Calu3 (cell line): Measurements from ENCODE around the gene DPYD. TPM values are rescaled to one million over a fixed set of nuclear protein-coding genes. Genes with fewer than 3 reads are reported as not detected.

Experiments used
- BruUV-seq: library from RNA; stranded (reverse); fragments of 400-500 nt; replicated peaks from 2 replicates; lab custom pipeline; 2021; lab: Mats Ljungman, UMichigan
- CTCF ChIA-PET: fragments of 300-600 bp; sonication (Branson Sonifier 250); formaldehyde crosslinking; loops from one replicate; lab custom pipeline; 2022; ENCODE audit warnings: antibody characterized with exemption; lab: Charles Lee
- DNase-seq: peaks from one replicate; pipeline ENCODE4 v3.0.0; 2022
- H3K27ac Mint-ChIP-seq: one replicate; pipeline ENCODE4 v1.8.0; 2022; ENCODE audit warnings: mixed read lengths; ENCODE audit not compliant: unreplicated experiment
- H3K27me3 Mint-ChIP-seq: one replicate; pipeline ENCODE4 v1.8.0; 2022; ENCODE audit warnings: mixed read lengths; ENCODE audit not compliant: unreplicated experiment
- H3K36me3 Mint-ChIP-seq: one replicate; pipeline ENCODE4 v1.8.0; 2022; ENCODE audit warnings: mild to moderate bottlenecking, moderate library complexity, mixed read lengths; ENCODE audit not compliant: insufficient read depth, unreplicated experiment
- H3K4me1 Mint-ChIP-seq: one replicate; pipeline ENCODE4 v1.8.0; 2022; ENCODE audit warnings: mild to moderate bottlenecking, low read depth, mixed read lengths; ENCODE audit not compliant: unreplicated experiment
- H3K4me3 Mint-ChIP-seq: one replicate; pipeline ENCODE4 v1.8.0; 2022; ENCODE audit warnings: mild to moderate bottlenecking, low read depth, moderate library complexity, mixed read lengths; ENCODE audit not compliant: unreplicated experiment
- H3K9me3 Mint-ChIP-seq: one replicate; pipeline ENCODE4 v1.8.0; 2022; ENCODE audit warnings: low read depth, mixed read lengths; ENCODE audit not compliant: unreplicated experiment
- intact Hi-C: fragments of 100-400 bp; cut with micrococcal nuclease; formaldehyde crosslinking; loops from one replicate; pipeline ENCODE4 v1.10.0; 2022; ENCODE audit not compliant: unreplicated experiment
- total RNA-seq: library from RNA; stranded (reverse); gene quantifications from 2 replicates; pipeline ENCODE4 v1.2.3, GENCODE V29; 2022
- TF ChIP-seq, protein P1 (sequence below): fragments of 200-600 bp; IDR thresholded peaks from one replicate; pipeline ENCODE4 v1.8.0; 2022; ENCODE audit warnings: antibody characterized with exemption; ENCODE audit not compliant: unreplicated experiment

Gene DPYD
- total RNA-seq, 1 experiment from 2014 or later = 15.6 TPM

DNA sequence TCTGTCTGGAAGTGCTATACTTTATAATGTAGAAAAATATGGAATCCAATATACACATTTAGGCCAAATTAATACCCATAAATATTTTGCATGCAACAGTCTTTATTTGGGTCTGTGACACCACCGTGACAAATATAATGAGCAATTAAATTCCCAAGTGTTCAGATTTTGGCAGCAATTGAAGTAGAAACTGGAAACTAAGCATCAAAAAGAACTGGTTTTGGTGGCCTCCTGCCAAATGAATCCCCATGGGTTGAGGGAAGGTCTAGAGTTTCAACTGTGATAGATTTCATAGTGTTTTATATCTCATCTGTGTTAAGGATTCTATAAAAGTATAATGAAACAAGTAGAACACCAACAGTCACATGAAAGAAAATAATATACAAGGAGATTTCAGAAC is 88.4 kb downstream of the DPYD start:
- intact Hi-C loops = no loop called here
- Mint-ChIP-seq H3K4me3 (no peak overlapping the region), H3K36me3 (no peaks in the 10 kb centered on the region), H3K4me1 (no peaks in the 10 kb centered on the region), H3K9me3 (no peaks in the 10 kb centered on the region), H3K27ac (no peak overlapping the region), H3K27me3 (no peaks in the 10 kb centered on the region)
- CTCF ChIA-PET = no interaction called here
- BruUV-seq = no TSS peak
- TF ChIP-seq, protein P1, sequence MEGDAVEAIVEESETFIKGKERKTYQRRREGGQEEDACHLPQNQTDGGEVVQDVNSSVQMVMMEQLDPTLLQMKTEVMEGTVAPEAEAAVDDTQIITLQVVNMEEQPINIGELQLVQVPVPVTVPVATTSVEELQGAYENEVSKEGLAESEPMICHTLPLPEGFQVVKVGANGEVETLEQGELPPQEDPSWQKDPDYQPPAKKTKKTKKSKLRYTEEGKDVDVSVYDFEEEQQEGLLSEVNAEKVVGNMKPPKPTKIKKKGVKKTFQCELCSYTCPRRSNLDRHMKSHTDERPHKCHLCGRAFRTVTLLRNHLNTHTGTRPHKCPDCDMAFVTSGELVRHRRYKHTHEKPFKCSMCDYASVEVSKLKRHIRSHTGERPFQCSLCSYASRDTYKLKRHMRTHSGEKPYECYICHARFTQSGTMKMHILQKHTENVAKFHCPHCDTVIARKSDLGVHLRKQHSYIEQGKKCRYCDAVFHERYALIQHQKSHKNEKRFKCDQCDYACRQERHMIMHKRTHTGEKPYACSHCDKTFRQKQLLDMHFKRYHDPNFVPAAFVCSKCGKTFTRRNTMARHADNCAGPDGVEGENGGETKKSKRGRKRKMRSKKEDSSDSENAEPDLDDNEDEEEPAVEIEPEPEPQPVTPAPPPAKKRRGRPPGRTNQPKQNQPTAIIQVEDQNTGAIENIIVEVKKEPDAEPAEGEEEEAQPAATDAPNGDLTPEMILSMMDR = no peak
- DNase-seq = no peak

DNA sequence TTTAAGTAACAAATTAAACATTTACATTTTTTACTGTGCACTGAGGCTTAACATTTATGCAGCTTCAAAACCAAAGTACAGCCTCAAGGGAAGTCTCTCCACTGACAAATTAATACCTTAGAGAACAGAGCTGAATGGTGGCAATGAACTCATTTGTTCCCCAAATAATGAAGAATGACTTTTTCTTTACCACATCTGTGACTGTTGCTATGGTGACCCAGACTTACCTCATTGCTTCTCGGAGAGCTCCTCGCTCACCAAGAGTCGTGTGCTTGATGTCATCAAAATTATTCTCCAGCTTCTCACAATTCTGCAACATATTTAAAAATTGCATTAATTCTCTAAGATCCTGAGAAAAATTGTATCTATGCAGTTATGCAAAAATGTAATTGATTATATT is 92.9 kb downstream of the DPYD start:
- H3K36me3 Mint-ChIP-seq = no peaks in the 10 kb centered on the region
- H3K4me1 Mint-ChIP-seq = no peaks in the 10 kb centered on the region
- H3K9me3 Mint-ChIP-seq = no peaks in the 10 kb centered on the region
- no TSS peak for BruUV-seq
- no peak overlapping the region for H3K27ac Mint-ChIP-seq
- no peak overlapping the region for H3K4me3 Mint-ChIP-seq
- CTCF ChIA-PET = no interaction called here
- no peak for DNase-seq
- intact Hi-C loops = no loop called here
- no peaks in the 10 kb centered on the region for H3K27me3 Mint-ChIP-seq
- TF ChIP-seq, protein P1 = no peak

DNA sequence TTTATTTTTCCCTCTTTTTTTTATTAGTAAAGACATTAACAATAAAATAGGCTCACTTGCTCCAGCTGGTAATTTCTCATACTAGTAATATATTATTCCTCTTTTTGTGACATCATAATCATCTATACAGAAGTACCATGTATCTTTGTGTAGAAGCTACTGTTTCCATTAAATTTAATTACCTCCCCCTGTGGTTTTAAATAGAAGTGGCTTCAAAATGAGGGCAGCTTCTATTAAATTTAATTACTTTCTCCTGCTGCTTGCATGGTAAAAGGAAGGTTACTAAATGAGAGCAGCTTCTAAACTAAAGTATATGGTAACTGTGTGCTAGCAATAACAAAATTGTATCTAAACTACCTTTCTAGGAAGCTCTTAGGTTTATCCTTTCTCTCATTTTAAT is 94.0 kb downstream of the DPYD start:
- no peak for DNase-seq
- Mint-ChIP-seq H3K4me3 (no peak overlapping the region), H3K36me3 (no peaks in the 10 kb centered on the region), H3K4me1 (no peaks in the 10 kb centered on the region), H3K27ac (no peak overlapping the region), H3K9me3 (no peaks in the 10 kb centered on the region), H3K27me3 (no peaks in the 10 kb centered on the region)
- TF ChIP-seq, protein P1 = no peak
- CTCF ChIA-PET = no interaction called here
- BruUV-seq = no TSS peak
- intact Hi-C loops = no loop called here

DNA sequence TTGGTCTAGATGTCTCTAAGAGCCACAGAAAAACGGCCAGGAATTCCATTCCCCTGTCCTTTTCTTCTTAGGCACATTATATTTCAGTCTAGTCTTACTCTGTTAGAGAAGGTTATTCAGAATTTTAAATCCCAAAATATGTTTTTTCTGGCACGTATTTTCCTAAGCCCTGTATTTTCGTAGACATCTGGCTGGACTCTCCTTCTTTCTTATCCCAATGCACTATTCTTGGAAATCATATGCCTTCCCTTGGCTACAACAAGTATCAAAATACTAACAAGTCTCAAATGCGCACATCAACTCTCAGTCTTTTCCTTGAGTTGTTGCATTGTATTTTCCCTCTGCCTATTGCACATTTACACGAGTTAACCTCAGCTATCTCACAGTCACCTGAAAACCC is 96.2 kb downstream of the DPYD start:
- no peak overlapping the region for H3K4me3 Mint-ChIP-seq
- no TSS peak for BruUV-seq
- no peak for DNase-seq
- no peak overlapping the region for H3K27ac Mint-ChIP-seq
- CTCF ChIA-PET = no interaction called here
- H3K27me3 Mint-ChIP-seq = no peaks in the 10 kb centered on the region
- TF ChIP-seq, protein P1 = no peak
- H3K4me1 Mint-ChIP-seq = no peaks in the 10 kb centered on the region
- H3K9me3 Mint-ChIP-seq = no peaks in the 10 kb centered on the region
- no peaks in the 10 kb centered on the region for H3K36me3 Mint-ChIP-seq
- intact Hi-C loops = loop anchor here (5.0 kb wide), 1 partner anchor 687 kb away; no protein-coding TSS in a partner anchor
